HG03064 (cell line): ENCODE results near the gene AGMO.

Experiments used
- ATAC-seq: cut with Tn5 transposase; IDR thresholded peaks from one replicate; pipeline ENCODE4 v1.9.1; 2021; ENCODE audit warnings: low read depth; ENCODE audit not compliant: unreplicated experiment

The AGMO gene

DNA sequence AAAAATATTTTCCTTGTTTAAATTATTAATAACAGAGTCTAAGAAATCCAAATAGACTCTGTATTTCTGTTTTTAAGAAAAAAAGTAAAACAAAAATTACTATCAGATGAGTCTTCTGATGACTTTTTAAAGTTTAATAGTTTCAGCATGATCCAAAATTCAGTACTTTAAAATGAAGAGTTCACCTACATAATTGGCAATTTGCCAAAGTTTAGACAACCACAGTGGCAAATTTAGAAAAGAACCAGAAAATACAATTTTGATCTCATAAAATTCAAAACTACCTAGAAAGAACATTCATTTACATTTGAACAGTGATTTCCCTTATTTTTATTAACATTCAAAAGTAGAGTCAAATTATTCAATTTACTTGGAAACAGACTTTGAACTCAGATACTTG, 56.1 kb downstream of the AGMO start:
- ATAC-seq, result no peak

DNA sequence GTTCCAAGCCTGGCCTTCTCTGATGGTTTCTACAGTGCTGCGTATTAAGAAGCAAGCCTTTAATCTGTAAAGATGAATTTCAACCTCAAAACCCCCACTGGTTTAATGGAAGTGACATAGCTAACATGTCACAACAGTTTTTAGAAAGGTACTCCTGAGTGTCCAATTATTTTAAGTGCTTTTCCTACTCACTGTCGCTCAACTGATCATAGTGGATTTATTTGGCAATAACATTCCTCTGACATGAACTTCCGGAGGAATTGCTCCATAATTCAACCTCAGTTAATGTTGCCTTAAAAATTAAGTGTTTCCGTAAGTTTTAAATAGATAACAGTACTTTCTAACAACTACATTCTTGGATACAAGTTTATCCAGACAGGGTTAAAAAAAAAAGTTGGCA, 57.5 kb downstream of the AGMO start:
- no peak for ATAC-seq

GRCh38 chr7:15503603-15504290, 58.1 kb downstream of the AGMO start:
- ATAC-seq, result no peak

- no peak for ATAC-seq
Observed at GRCh38 chr7:15498465-15498864, 63.4 kb downstream of the AGMO start.

GRCh38 chr7:15495170-15495569, 66.6 kb downstream of the AGMO start:
- ATAC-seq, result no peak

GRCh38 chr7:15494711-15495110, 67.1 kb downstream of the AGMO start:
- ATAC-seq, result no peak

GRCh38 chr7:15491361-15491760, 70.5 kb downstream of the AGMO start:
- ATAC-seq, result no peak

DNA sequence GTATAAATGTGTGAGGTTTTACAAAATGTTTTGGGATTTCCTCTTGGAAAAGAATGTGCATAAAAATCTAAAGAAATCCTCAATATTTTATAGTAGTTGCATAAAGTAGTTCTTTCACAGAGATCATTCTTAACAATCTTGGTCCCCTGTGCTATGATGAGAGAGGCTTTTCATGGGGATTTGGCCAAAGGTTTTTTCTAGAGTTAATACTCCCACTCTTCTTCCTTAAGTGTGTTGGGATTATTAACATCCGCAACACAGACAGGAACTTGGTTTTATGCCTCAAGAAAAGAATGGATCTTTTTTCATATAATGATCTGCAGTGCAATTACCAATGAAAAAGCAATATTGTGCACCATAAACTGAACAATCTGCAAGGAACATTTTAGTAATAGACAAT, 71.5 kb downstream of the AGMO start:
- ATAC-seq, result no peak

DNA sequence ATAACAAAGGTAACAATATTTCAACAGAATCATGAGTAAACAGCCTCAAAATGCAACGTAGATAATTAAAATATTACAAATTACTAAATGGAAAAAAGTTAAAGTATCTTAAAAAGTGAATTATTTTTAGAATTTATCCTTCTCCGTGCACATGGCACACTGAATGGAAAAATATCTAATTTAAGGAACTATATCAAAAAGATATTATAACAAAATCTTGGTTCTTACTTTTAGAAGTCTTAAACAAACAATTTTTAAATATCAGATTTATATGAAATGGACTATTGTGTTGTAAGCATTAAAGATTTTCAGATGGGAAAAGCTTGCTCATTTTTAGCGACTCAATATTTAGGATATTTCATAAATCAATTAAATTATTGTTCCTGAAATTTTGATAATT, 72.0 kb downstream of the AGMO start:
- no peak for ATAC-seq

GRCh38 chr7:15489383-15489782, 72.4 kb downstream of the AGMO start:
- ATAC-seq, result no peak

- ATAC-seq, result no peak
Observed at GRCh38 chr7:15488401-15488800, 73.4 kb downstream of the AGMO start.

- no peak for ATAC-seq
Observed at GRCh38 chr7:15487896-15488295, 73.9 kb downstream of the AGMO start.

DNA sequence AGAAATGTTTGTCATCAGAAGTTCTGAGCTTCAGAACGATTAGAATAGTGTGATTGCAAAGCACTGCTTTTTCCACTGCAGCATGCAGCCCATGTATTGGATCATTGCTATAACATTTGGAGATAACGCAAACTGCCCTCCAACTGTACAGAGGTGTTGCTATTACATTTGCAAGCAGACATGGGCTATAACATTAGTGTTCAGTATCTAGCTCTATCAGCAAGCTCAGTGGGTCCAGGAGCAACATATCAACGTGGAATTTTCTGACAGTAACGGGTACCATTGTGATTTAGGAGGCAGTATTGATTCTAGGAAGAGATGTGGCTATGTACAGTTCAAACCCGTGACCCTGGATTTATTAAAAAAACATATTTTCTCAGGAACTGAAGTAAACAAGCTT, 75.8 kb downstream of the AGMO start:
- ATAC-seq, result no peak

- no peak for ATAC-seq
Observed at GRCh38 chr7:15485431-15485830, 76.4 kb downstream of the AGMO start.

GRCh38 chr7:15481132-15481531, 80.7 kb downstream of the AGMO start:
- ATAC-seq, result no peak

DNA sequence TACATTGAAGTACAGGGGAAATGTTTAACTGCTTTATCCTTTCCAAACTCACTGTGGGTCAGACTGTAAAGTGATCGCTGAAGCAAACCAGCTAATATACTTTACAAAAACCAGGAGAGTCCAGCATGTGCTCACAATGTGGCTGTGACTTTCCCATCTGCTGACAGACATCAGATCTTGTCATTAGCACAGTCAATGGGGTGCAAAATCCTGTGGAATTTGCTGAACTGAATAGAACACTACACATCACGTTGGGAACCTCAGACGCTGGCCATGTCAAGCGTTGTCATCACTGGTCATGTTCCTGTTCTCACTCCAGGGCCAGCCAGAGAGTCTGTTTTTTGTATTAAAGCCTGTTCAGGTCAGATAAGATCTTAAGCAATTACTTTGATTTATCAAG, 83.4 kb downstream of the AGMO start:
- no peak for ATAC-seq

DNA sequence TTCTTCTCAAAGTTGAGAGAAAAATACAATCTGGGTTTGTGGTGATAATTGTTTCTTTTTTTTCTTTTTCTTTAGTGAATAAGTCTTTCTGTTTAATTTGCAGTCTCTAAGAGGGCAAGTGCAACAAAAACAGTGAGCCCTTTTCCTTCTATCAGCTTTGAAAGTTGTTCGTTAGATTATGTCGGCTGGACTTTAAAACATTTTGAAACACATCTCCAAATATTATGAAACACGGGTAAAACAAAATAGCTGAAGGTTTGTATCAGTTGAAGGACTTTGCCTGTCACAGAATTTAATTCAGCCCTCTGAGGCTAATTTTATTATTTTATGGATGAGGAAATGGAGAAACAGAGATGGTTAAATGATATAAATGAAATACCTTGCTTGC, 85.3 kb downstream of the AGMO start:
- no peak for ATAC-seq

- no peak for ATAC-seq
Observed at GRCh38 chr7:15475808-15476530, 85.8 kb downstream of the AGMO start.

GRCh38 chr7:15471669-15471950, 90.2 kb downstream of the AGMO start:
- ATAC-seq, result no peak

DNA sequence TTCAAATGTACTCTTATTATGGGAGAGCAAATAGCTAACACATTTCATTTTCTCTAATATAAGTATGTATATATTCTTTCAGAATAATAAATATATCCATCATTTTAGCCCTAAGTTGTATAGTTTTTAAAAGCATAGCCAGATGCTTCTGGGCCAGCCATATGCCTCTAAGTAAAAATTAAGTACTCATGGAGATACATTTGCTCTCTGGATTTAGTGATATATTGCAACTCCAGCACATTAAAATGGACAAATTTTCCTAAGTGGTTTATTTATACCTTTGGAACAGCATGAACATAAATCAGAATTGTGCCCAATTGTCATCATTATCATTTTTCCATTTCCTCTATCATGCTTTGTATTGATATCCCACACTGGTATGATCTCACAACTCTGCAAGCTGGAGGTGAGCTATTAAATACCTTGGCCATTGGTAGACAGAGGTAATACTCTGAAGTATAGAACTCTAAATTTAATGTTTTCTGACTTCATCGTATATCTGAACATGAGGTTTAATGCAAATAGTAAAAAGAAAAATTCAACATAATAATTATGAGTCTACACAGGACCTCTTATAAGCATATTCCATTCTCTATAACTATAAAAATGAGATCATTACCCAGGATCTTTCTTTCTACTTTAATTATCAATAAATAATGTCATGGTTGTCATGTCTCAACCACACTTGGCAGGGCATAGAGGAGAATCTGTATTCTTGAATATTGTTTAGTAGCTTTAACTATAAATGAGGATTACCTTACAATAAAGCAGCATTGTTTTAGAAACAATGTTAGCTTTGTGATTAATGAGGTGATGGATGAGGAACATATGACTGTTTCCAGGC, 90.8 kb downstream of the AGMO start:
- no peak for ATAC-seq

DNA sequence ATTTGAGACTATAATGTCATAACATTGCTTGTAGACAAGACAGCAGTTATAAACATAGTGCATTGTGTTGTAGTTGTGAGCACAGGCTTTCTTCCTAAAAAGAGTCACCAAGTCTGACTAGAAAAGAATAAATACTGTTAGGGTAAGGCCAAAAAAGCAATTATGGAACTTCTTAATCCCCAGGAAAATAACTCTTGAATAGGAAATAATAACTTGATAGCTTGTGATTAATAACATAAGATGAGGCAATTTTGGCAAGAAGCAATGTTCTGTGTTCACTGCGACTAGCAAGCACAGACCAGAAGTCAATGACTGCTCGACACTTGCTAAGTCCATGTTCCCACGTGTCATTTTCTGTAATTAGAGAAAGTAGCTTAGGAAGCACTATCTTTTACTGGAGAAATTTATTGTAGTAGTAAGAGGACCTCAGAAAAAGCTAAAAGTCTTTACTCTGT, 97.1 kb downstream of the AGMO start:
- ATAC-seq, result no peak
